ENCODE results near the gene DENND1A.

Gene DENND1A

DNA sequence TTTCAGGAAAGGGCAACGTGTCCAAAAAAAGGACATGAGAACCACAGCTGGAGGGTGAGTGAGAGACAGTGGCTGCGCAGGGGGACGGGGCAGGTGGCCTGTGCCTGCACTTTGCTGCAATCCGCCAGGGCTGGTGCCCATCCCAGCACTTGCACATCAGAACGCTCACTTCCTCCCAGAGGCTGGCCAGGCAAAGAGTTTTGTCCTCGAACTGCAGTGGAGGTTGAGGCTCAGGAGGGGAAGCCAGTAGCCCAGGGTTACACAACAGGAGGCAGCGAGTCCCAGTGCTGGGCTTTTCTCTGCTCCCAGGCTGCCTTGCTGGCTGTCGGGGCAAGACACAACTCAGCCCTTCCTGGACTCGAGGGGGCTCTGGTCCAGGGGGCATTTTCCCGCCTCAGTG lies 540.9 kb downstream of the DENND1A start:
- Histone ChIP-seq H3K9ac (ENCODE audit: low read depth, low read length, poor library complexity) (peak overlapping the region; percentile 46), H2AFZ (ENCODE audit: low read length) (no peak overlapping the region), H3K4me2 (ENCODE audit: insufficient read depth, low read length, poor library complexity, severe bottlenecking) (no peak overlapping the region), H3K4ac (ENCODE audit: low read length) (no peak overlapping the region), H4K8ac (ENCODE audit: low read depth, low read length) (no peak overlapping the region), H3K79me1 (ENCODE audit: low read depth, low read length) (no peaks in the 10 kb centered on the region), H3K9me3 (replicated peaks in 1 of 2; ENCODE audit: control insufficient read depth in 2 of 2, insufficient read depth in 1 of 2, low read depth in 1 of 2, low read length in 2 of 2) (peaks cover 4 to 6% of the 10 kb centered on the region in 2 donors), H2BK15ac (ENCODE audit: low read length) (no peak overlapping the region), H2AK5ac (ENCODE audit: low read depth, low read length) (peak overlapping the region; percentile 9), H3K23ac (ENCODE audit: low read depth, low read length, poor library complexity) (no peak overlapping the region), H4K91ac (ENCODE audit: low read depth, low read length, poor library complexity) (no peak overlapping the region), H2BK5ac (ENCODE audit: low read length) (no peak overlapping the region), H2BK120ac (ENCODE audit: low read depth, low read length) (no peak overlapping the region), H3K4me3 (ENCODE audit: low read length in 2 of 2) (no peak overlapping the region), H3K4me1 (ENCODE audit: control insufficient read depth in 2 of 2, insufficient read depth in 1 of 2, low read depth in 1 of 2, low read length in 2 of 2) (peaks cover 4 to 39% of the 10 kb centered on the region in 2 donors), H2BK12ac (ENCODE audit: low read length) (no peak overlapping the region), H3K18ac (ENCODE audit: low read length) (peak overlapping the region; percentile 78), H3K27ac (replicated peaks; ENCODE audit: low read length) (no peak overlapping the region), H3K36me3 (replicated peaks in 1 of 2; ENCODE audit: control insufficient read depth in 2 of 2, insufficient read depth in 2 of 2, low read length in 2 of 2) (no peaks in the 10 kb centered on the region), H3K27me3 (ENCODE audit: control insufficient read depth in 3 of 3, insufficient read depth in 3 of 3, low read depth in 1 of 3, low read length in 3 of 3) (no peaks in the 10 kb centered on the region), H3K14ac (ENCODE audit: low read length) (peak overlapping the region; percentile 40)
- no peak for DNase-seq (ENCODE audit: low spot score)
- no CpG with 5 or more reads among the region's 10 CpGs for WGBS, 2 donors (ENCODE audit: extremely low coverage in 2 of 2, insufficient read length in 2 of 2, insufficient replicate concordance in 1 of 2)

DNA sequence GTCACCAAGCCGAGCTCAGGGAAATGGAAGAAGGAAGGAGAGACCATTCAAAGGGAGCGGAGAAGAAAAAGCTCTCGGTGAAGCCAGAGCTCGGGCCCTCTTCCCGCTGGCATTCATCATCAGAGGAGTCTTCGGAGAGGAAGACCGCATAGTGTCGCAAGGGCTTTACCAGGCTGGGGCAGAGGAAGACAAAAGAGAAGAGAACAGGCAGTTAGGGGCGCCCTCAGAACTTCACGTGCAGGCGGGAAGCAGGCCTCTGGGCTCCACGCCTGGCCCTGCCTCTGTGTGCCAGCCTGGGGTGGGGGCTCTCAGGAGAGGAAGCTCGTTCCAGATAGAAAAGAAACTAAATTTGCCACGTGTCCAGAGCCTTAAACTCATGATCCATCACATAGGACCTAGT lies 542.2 kb downstream of the DENND1A start:
- Histone ChIP-seq H3K9me3 (replicated peaks in 1 of 2; ENCODE audit: control insufficient read depth in 2 of 2, insufficient read depth in 1 of 2, low read depth in 1 of 2, low read length in 2 of 2) (peaks cover 1 to 2% of the 10 kb centered on the region in 2 donors), H3K14ac (ENCODE audit: low read length) (no peak overlapping the region), H3K36me3 (replicated peaks in 1 of 2; ENCODE audit: control insufficient read depth in 2 of 2, insufficient read depth in 2 of 2, low read length in 2 of 2) (peaks cover 0 to 2% of the 10 kb centered on the region in 2 donors), H2BK15ac (ENCODE audit: low read length) (no peak overlapping the region), H2BK5ac (ENCODE audit: low read length) (no peak overlapping the region), H2BK120ac (ENCODE audit: low read depth, low read length) (no peak overlapping the region), H3K4me3 (ENCODE audit: low read length in 2 of 2) (no peak overlapping the region), H3K4me2 (ENCODE audit: insufficient read depth, low read length, poor library complexity, severe bottlenecking) (no peak overlapping the region), H3K18ac (ENCODE audit: low read length) (no peak overlapping the region), H3K23ac (ENCODE audit: low read depth, low read length, poor library complexity) (no peak overlapping the region), H3K4me1 (ENCODE audit: control insufficient read depth in 2 of 2, insufficient read depth in 1 of 2, low read depth in 1 of 2, low read length in 2 of 2) (peaks cover 4 to 48% of the 10 kb centered on the region in 2 donors), H3K79me1 (ENCODE audit: low read depth, low read length) (no peaks in the 10 kb centered on the region), H3K27ac (replicated peaks; ENCODE audit: low read length) (no peak overlapping the region), H2AK5ac (ENCODE audit: low read depth, low read length) (no peak overlapping the region), H2AFZ (ENCODE audit: low read length) (no peak overlapping the region), H3K9ac (ENCODE audit: low read depth, low read length, poor library complexity) (no peak overlapping the region), H2BK12ac (ENCODE audit: low read length) (no peak overlapping the region), H4K8ac (ENCODE audit: low read depth, low read length) (no peak overlapping the region), H3K27me3 (ENCODE audit: control insufficient read depth in 3 of 3, insufficient read depth in 3 of 3, low read depth in 1 of 3, low read length in 3 of 3) (no peaks in the 10 kb centered on the region), H4K91ac (ENCODE audit: low read depth, low read length, poor library complexity) (no peak overlapping the region), H3K4ac (ENCODE audit: low read length) (no peak overlapping the region)
- DNase-seq (ENCODE audit: low spot score), result no peak
- WGBS, 2 donors (ENCODE audit: extremely low coverage in 2 of 2, insufficient read length in 2 of 2, insufficient replicate concordance in 1 of 2), result no CpG with 5 or more reads among the region's 14 CpGs

GRCh38 chr9:123383512-123384170 lies 546.3 kb downstream of the DENND1A start:
- Histone ChIP-seq H2AK5ac (ENCODE audit: low read depth, low read length) (peak overlapping the region; percentile 88), H3K4me2 (ENCODE audit: insufficient read depth, low read length, poor library complexity, severe bottlenecking) (no peak overlapping the region), H2BK12ac (ENCODE audit: low read length) (peak overlapping the region; percentile 26), H2BK5ac (ENCODE audit: low read length) (peak overlapping the region; percentile 84), H3K79me1 (ENCODE audit: low read depth, low read length) (peaks cover 4% of the 10 kb centered on the region), H3K4ac (ENCODE audit: low read length) (peak overlapping the region; percentile 80), H3K27ac (replicated peaks; ENCODE audit: low read length) (no peak overlapping the region), H3K36me3 (replicated peaks in 1 of 2; ENCODE audit: control insufficient read depth in 2 of 2, insufficient read depth in 2 of 2, low read length in 2 of 2) (peaks cover 4 to 15% of the 10 kb centered on the region in 2 donors), H3K4me3 (ENCODE audit: low read length in 2 of 2) (no peak overlapping the region), H3K9me3 (replicated peaks in 1 of 2; ENCODE audit: control insufficient read depth in 2 of 2, insufficient read depth in 1 of 2, low read depth in 1 of 2, low read length in 2 of 2) (peaks cover 0 to 1% of the 10 kb centered on the region in 2 donors), H3K18ac (ENCODE audit: low read length) (peak overlapping the region; percentile 67), H2BK15ac (ENCODE audit: low read length) (peak overlapping the region; percentile 50), H3K27me3 (ENCODE audit: control insufficient read depth in 3 of 3, insufficient read depth in 3 of 3, low read depth in 1 of 3, low read length in 3 of 3) (no peaks in the 10 kb centered on the region), H2AFZ (ENCODE audit: low read length) (no peak overlapping the region), H3K9ac (ENCODE audit: low read depth, low read length, poor library complexity) (peak overlapping the region; percentile 74), H2BK120ac (ENCODE audit: low read depth, low read length) (peak overlapping the region; percentile 68), H3K14ac (ENCODE audit: low read length) (peak overlapping the region; percentile 63), H3K4me1 (ENCODE audit: control insufficient read depth in 2 of 2, insufficient read depth in 1 of 2, low read depth in 1 of 2, low read length in 2 of 2) (peaks cover 3 to 32% of the 10 kb centered on the region in 2 donors), H4K91ac (ENCODE audit: low read depth, low read length, poor library complexity) (peak overlapping the region; percentile 76), H4K8ac (ENCODE audit: low read depth, low read length) (no peak overlapping the region), H3K23ac (ENCODE audit: low read depth, low read length, poor library complexity) (no peak overlapping the region)
- DNase-seq (ENCODE audit: low spot score), result no peak
- WGBS, 2 donors (ENCODE audit: extremely low coverage in 2 of 2, insufficient read length in 2 of 2, insufficient replicate concordance in 1 of 2), result no CpG with 5 or more reads among the region's 27 CpGs

DNA sequence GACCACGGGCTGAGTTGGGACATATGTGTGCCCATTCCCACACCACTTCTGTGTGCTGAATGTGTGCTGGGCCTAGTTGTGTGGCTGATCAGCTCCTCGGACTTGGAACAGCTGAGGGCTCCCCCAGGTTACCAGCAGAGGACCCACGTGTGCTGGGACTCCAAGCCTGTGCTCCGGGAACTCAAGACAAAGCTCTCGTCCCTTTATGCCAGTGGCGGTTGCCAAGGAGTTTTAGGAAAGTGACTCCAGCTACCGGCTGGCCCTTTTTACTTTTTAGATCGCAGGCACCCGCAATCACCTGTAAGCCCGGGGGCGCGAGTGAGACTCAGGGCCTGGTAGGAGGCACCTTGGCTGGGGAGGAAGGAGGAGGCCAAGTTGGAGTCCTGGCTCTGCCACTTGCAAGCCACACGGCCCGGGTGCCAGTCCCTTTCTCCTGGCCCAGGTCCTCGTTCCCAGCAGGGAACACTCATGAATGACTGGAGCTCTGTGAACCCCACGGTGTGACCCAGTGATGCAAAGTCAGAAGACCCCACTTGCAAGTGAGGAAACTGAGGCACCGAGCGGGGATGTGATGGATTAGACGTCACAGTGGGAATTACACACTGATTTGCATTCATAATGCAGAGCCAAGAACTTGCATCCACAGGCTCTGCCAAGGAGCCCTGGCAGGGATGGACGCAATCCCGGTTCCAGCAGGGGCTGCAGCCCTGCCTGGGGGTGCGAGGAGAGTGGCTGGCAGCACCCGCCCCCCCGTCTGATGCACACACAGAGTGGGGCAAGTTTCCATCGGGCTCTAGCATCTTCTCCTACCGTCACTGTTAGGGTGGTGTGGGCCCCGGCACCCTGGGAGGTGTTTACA lies 547.0 kb downstream of the DENND1A start:
- peaks cover 8 to 31% of the 10 kb centered on the region in 2 donors for H3K4me1 ChIP-seq (ENCODE audit: control insufficient read depth in 2 of 2, insufficient read depth in 1 of 2, low read depth in 1 of 2, low read length in 2 of 2)
- H3K18ac ChIP-seq (ENCODE audit: low read length), result peak overlapping the region; percentile 65
- H3K4me2 ChIP-seq (ENCODE audit: insufficient read depth, low read length, poor library complexity, severe bottlenecking), result no peak overlapping the region
- peak overlapping the region; percentile 69 for H3K4ac ChIP-seq (ENCODE audit: low read length)
- no peak overlapping the region for H3K27ac ChIP-seq (replicated peaks; ENCODE audit: low read length)
- DNase-seq (ENCODE audit: low spot score), result no peak
- peak overlapping the region; percentile 30 for H3K9ac ChIP-seq (ENCODE audit: low read depth, low read length, poor library complexity)
- H2BK120ac ChIP-seq (ENCODE audit: low read depth, low read length), result peak overlapping the region; percentile 68
- WGBS, 2 donors (ENCODE audit: extremely low coverage in 2 of 2, insufficient read length in 2 of 2, insufficient replicate concordance in 1 of 2), result no CpG with 5 or more reads among the region's 27 CpGs
- H2BK15ac ChIP-seq (ENCODE audit: low read length), result peak overlapping the region; percentile 50
- H2AFZ ChIP-seq (ENCODE audit: low read length), result no peak overlapping the region
- H3K4me3 ChIP-seq (ENCODE audit: low read length in 2 of 2), result no peak overlapping the region
- no peak overlapping the region for H4K91ac ChIP-seq (ENCODE audit: low read depth, low read length, poor library complexity)
- H3K14ac ChIP-seq (ENCODE audit: low read length), result peak overlapping the region; percentile 63
- peaks cover 10 to 22% of the 10 kb centered on the region in 2 donors for H3K36me3 ChIP-seq (replicated peaks in 1 of 2; ENCODE audit: control insufficient read depth in 2 of 2, insufficient read depth in 2 of 2, low read length in 2 of 2)
- no peak overlapping the region for H2BK12ac ChIP-seq (ENCODE audit: low read length)
- H3K23ac ChIP-seq (ENCODE audit: low read depth, low read length, poor library complexity), result peak overlapping the region; percentile 10
- H3K9me3 ChIP-seq (replicated peaks in 1 of 2; ENCODE audit: control insufficient read depth in 2 of 2, insufficient read depth in 1 of 2, low read depth in 1 of 2, low read length in 2 of 2), result peaks cover 0 to 1% of the 10 kb centered on the region in 2 donors
- H4K8ac ChIP-seq (ENCODE audit: low read depth, low read length), result no peak overlapping the region
- peaks cover 6% of the 10 kb centered on the region for H3K79me1 ChIP-seq (ENCODE audit: low read depth, low read length)
- peak overlapping the region; percentile 84 for H2BK5ac ChIP-seq (ENCODE audit: low read length)
- H3K27me3 ChIP-seq (ENCODE audit: control insufficient read depth in 3 of 3, insufficient read depth in 3 of 3, low read depth in 1 of 3, low read length in 3 of 3), result no peaks in the 10 kb centered on the region
- peak overlapping the region; percentile 88 for H2AK5ac ChIP-seq (ENCODE audit: low read depth, low read length)

Measured in neuronal stem cell (in vitro differentiated cells).